Glutamatergic neuron (in vitro differentiated cells): Measurements from ENCODE around the gene ULK4. TPM values are rescaled to one million over a fixed set of nuclear protein-coding genes. Genes with fewer than 3 reads are reported as not detected.
"Not testable (repeated sequence)": the region's sequence is repeated elsewhere in the genome, so short reads cannot be mapped to it uniquely, and the experiment has no call there.

Experiments used
- DNase-seq: peaks from one replicate; pipeline ENCODE4 v3.0.0; 2022
- H3K27ac Mint-ChIP-seq: one replicate; pipeline ENCODE4 v1.8.0; 2020; ENCODE audit warnings: mild to moderate bottlenecking, mixed read lengths, inconsistent platforms; ENCODE audit not compliant: unreplicated experiment
- H3K27me3 Mint-ChIP-seq: one replicate; pipeline ENCODE4 v1.8.0; 2020; ENCODE audit warnings: mild to moderate bottlenecking, moderate library complexity, mixed read lengths, inconsistent platforms; ENCODE audit not compliant: unreplicated experiment
- H3K36me3 Mint-ChIP-seq: one replicate; pipeline ENCODE4 v1.8.0; 2020; ENCODE audit warnings: mild to moderate bottlenecking, mixed read lengths, inconsistent platforms; ENCODE audit not compliant: unreplicated experiment
- H3K4me1 Mint-ChIP-seq: one replicate; pipeline ENCODE4 v1.8.0; 2020; ENCODE audit warnings: mild to moderate bottlenecking, low read depth, mixed read lengths, inconsistent platforms; ENCODE audit not compliant: unreplicated experiment
- H3K4me3 Mint-ChIP-seq: one replicate; pipeline ENCODE4 v1.8.0; 2020; ENCODE audit warnings: mild to moderate bottlenecking, mixed read lengths, inconsistent platforms; ENCODE audit not compliant: unreplicated experiment
- H3K9me3 Mint-ChIP-seq: one replicate; pipeline ENCODE4 v1.8.0; 2020; ENCODE audit warnings: mild to moderate bottlenecking, moderate library complexity, mixed read lengths, inconsistent platforms; ENCODE audit not compliant: unreplicated experiment
- CTCF ChIP-seq: fragments of 200-600 bp; sonication (generic); IDR thresholded peaks from one replicate; pipeline ENCODE4 v1.5.0; 2021; ENCODE audit not compliant: partially characterized antibody, unreplicated experiment
- total RNA-seq: library from RNA; stranded (reverse); fragmentation: NEBNext Ultra II Directional; extraction: Animal tissue kit (Norgen Biotek cat#: 25700); gene quantifications from one replicate; pipeline ENCODE4 v1.2.1, GENCODE V29; 2021; ENCODE audit not compliant: unreplicated experiment

The ULK4 gene
- total RNA-seq, 1 donor from 2014 or later: 9.7 TPM

- DNase-seq: no peak
- Mint-ChIP-seq H3K4me3 (no peak overlapping the region), H3K36me3 (no peaks in the 10 kb centered on the region), H3K27ac (no peak overlapping the region), H3K27me3 (peaks cover 1% of the 10 kb centered on the region), H3K4me1 (peaks cover 5% of the 10 kb centered on the region), H3K9me3 (no peaks in the 10 kb centered on the region)
- TF ChIP-seq CTCF: no peak
Observed at GRCh38 chr3:41462103-41462691, 499.7 kb downstream of the ULK4 start.

- H3K9me3 Mint-ChIP-seq: no peaks in the 10 kb centered on the region
- no peak overlapping the region for H3K4me3 Mint-ChIP-seq
- H3K27me3 Mint-ChIP-seq: peaks cover 1% of the 10 kb centered on the region
- H3K27ac Mint-ChIP-seq: no peak overlapping the region
- no peak for DNase-seq
- H3K4me1 Mint-ChIP-seq: peaks cover 5% of the 10 kb centered on the region
- TF ChIP-seq CTCF: no peak
- no peaks in the 10 kb centered on the region for H3K36me3 Mint-ChIP-seq
Observed at GRCh38 chr3:41460736-41461135, 501.2 kb downstream of the ULK4 start.

- DNase-seq: no peak
- peaks cover 1% of the 10 kb centered on the region for H3K27me3 Mint-ChIP-seq
- H3K9me3 Mint-ChIP-seq: peaks cover 1% of the 10 kb centered on the region
- H3K4me1 Mint-ChIP-seq: no peaks in the 10 kb centered on the region
- no peak overlapping the region for H3K27ac Mint-ChIP-seq
- no peak overlapping the region for H3K4me3 Mint-ChIP-seq
- H3K36me3 Mint-ChIP-seq: no peaks in the 10 kb centered on the region
- TF ChIP-seq CTCF: no peak
Observed at GRCh38 chr3:41457176-41457575, 504.7 kb downstream of the ULK4 start.

GRCh38 chr3:41456162-41456561 is 505.7 kb downstream of the ULK4 start:
- Mint-ChIP-seq H3K27ac (no peak overlapping the region), H3K27me3 (peaks cover 3% of the 10 kb centered on the region), H3K9me3 (peaks cover 1% of the 10 kb centered on the region), H3K4me3 (no peak overlapping the region), H3K4me1 (no peaks in the 10 kb centered on the region), H3K36me3 (no peaks in the 10 kb centered on the region)
- DNase-seq: no peak
- no peak for TF ChIP-seq CTCF

- not testable (repeated sequence) for H3K4me3 Mint-ChIP-seq, H3K9me3 Mint-ChIP-seq, H3K4me1 Mint-ChIP-seq, H3K27ac Mint-ChIP-seq, H3K36me3 Mint-ChIP-seq, H3K27me3 Mint-ChIP-seq, DNase-seq
Observed at GRCh38 chr3:41453618-41454017, 508.3 kb downstream of the ULK4 start.
